HCT116 (cell line): ENCODE data around the gene PRKAG2. TPM values are rescaled to one million over a fixed set of nuclear protein-coding genes. Genes with fewer than 3 reads are reported as not detected.

Source experiments
- ATAC-seq: fragments of 200-7000 bp; cut with Tn5 transposase; 2 replicates; pipeline ENCODE4 v1.9.1; 2020; ENCODE audit warnings: mild to moderate bottlenecking, moderate library complexity
- BruUV-seq: library from RNA; stranded (reverse); fragments of 400-500 nt; replicated peaks from 2 replicates; lab custom pipeline; 2021; lab: Mats Ljungman, UMichigan
- CTCF ChIA-PET: fragments of 300-600 bp; sonication (Branson Sonifier 250); formaldehyde crosslinking; loops from one replicate; lab custom pipeline; 2021; ENCODE audit warnings: antibody characterized with exemption; lab: Charles Lee
- POLR2A ChIA-PET: fragments of 300-600, 350-600 bp; sonication (Branson Sonifier 250); formaldehyde crosslinking; loops from one replicate; lab custom pipeline; 2021; ENCODE audit warnings: antibody characterized with exemption; lab: Charles Lee
- RAD21 ChIA-PET, 2 experiments: fragments of 300-600 bp; sonication (Branson Sonifier 250); formaldehyde crosslinking; loops; one replicate each; lab custom pipeline; 2023; ENCODE audit warnings: low total read pairs in 2 of 2; ENCODE audit not compliant: uncharacterized antibody in 2 of 2, unreplicated experiment in 2 of 2, low non-redundant PET in 1 of 2; lab: Charles Lee
- DNase-seq: peaks from one replicate; pipeline ENCODE4 v3.0.0-alpha.2; 2010; ENCODE audit warnings: low read depth, low spot score
- H2AFZ ChIP-seq: fragments of 200-600 bp; shearing (Covaris generic), sonication (generic); 2 replicates; pipeline ENCODE4 v1.6.1; 2017; ENCODE audit warnings: low read depth, mixed run types, mixed read lengths, antibody characterized with exemption, low read length; ENCODE audit not compliant: poor library complexity, severe bottlenecking
- H3K27ac ChIP-seq: 2 replicates; pipeline ENCODE4 v1.5.1; 2012; ENCODE audit warnings: low read depth, low read length
- H3K27me3 ChIP-seq: fragments of 200-600 bp; sonication (generic); 2 replicates; pipeline ENCODE4 v1.6.1; 2016; ENCODE audit warnings: mixed run types, low read length, mixed read lengths; ENCODE audit not compliant: insufficient read depth
- H3K36me3 ChIP-seq, 2 experiments: fragments of 200-500 bp in 1 of 2; fragments of 200-600 bp in 1 of 2; sonication (Bioruptor generic) in 1 of 2; sonication (generic) in 1 of 2; 2 replicates each; pipeline versions ENCODE4 v1.5.1 to v1.6.1; 2014 to 2016; ENCODE audit warnings: low read length in 2 of 2, inconsistent platforms in 1 of 2, mixed read lengths in 1 of 2, mixed run types in 1 of 2; ENCODE audit not compliant: insufficient read depth in 2 of 2, control insufficient read depth in 1 of 2
- H3K4me1 ChIP-seq, 2 experiments: fragments of 200-600 bp in 1 of 2; sonication (generic) in 1 of 2; 2 replicates each; pipeline versions ENCODE4 v1.5.1 to v1.6.1; 2012 to 2017; ENCODE audit warnings: low read length in 2 of 2, inconsistent platforms in 1 of 2, mild to moderate bottlenecking in 1 of 2, mixed read lengths in 1 of 2, mixed run types in 1 of 2, moderate library complexity in 1 of 2; ENCODE audit not compliant: insufficient read depth in 2 of 2, control insufficient read depth in 1 of 2
- H3K4me2 ChIP-seq: fragments of 200-600 bp; sonication (generic); 2 replicates; pipeline ENCODE4 v1.6.1; 2017; ENCODE audit warnings: mixed run types, low read length, mixed read lengths
- H3K4me3 ChIP-seq, 2 experiments: fragments of 200-600 bp in 1 of 2; sonication (generic) in 1 of 2; replicated peaks in 1 of 2; 2 replicates each; pipeline ENCODE4 v1.5.1; 2011 to 2016; ENCODE audit warnings: low read length in 2 of 2, control low read depth in 1 of 2, low read depth in 1 of 2, mild to moderate bottlenecking in 1 of 2, mixed read lengths in 1 of 2, mixed run types in 1 of 2
- H3K79me2 ChIP-seq: fragments of 200-600 bp; sonication (generic); 2 replicates; pipeline ENCODE4 v1.6.1; 2017; ENCODE audit warnings: mild to moderate bottlenecking, mixed run types, low read length, moderate library complexity, mixed read lengths; ENCODE audit not compliant: insufficient read depth
- H3K9ac ChIP-seq: fragments of 200-600 bp; sonication (generic); 2 replicates; pipeline ENCODE4 v1.6.1; 2016; ENCODE audit warnings: low read length, mixed read lengths
- H3K9me2 ChIP-seq: fragments of 200-600 bp; sonication (generic), shearing (Covaris generic); 2 replicates; pipeline ENCODE4 v1.6.1; 2017; ENCODE audit warnings: mixed run types, mild to moderate bottlenecking, moderate library complexity; ENCODE audit not compliant: insufficient read depth
- H3K9me3 ChIP-seq, 2 experiments: fragments of 200-500 bp in 1 of 2; fragments of 200-600 bp in 1 of 2; sonication (Bioruptor generic) in 1 of 2; sonication (generic) in 1 of 2; 2 replicates each; pipeline ENCODE4 v1.6.1; 2014 to 2017; ENCODE audit warnings: low read length in 2 of 2, mixed read lengths in 2 of 2, inconsistent platforms in 1 of 2, low read depth in 1 of 2, mild to moderate bottlenecking in 1 of 2, mixed run types in 1 of 2, moderate library complexity in 1 of 2; ENCODE audit not compliant: control insufficient read depth in 1 of 2, insufficient read depth in 1 of 2
- H4K20me1 ChIP-seq: fragments of 200-600 bp; sonication (generic), shearing (Covaris generic); 2 replicates; pipeline ENCODE4 v1.6.1; 2017; ENCODE audit warnings: mixed run types, mild to moderate bottlenecking, moderate library complexity; ENCODE audit not compliant: insufficient read depth
- ATF3 ChIP-seq: IDR thresholded peaks from 2 replicates; pipeline ENCODE4 v1.6.1; 2012
- ELF1 ChIP-seq: IDR thresholded peaks from 2 replicates; pipeline ENCODE4 v1.6.1; 2012; ENCODE audit warnings: low read depth, borderline replicate concordance
- EZH2 ChIP-seq: fragments of 200-600 bp; sonication (generic); IDR thresholded peaks from 2 replicates; pipeline ENCODE4 v1.6.1; 2017; ENCODE audit warnings: antibody characterized with exemption, mixed run types
- EZH2phosphoT487 ChIP-seq: fragments of 200-600 bp; IDR thresholded peaks from 2 replicates; pipeline ENCODE4 v1.6.1; 2018; ENCODE audit warnings: antibody characterized with exemption, borderline replicate concordance
- FOSL1 ChIP-seq: IDR thresholded peaks from 2 replicates; pipeline ENCODE4 v1.6.1; 2012; ENCODE audit warnings: low read depth
- MAX ChIP-seq: IDR thresholded peaks from 2 replicates; pipeline ENCODE4 v1.6.1; 2012
- POLR2A ChIP-seq: IDR thresholded peaks from 2 replicates; pipeline ENCODE4 v1.7.0; 2011; ENCODE audit warnings: borderline replicate concordance; ENCODE audit not compliant: insufficient read depth, insufficient read length; ENCODE audit errors: extremely low read depth
- POLR2AphosphoS5 ChIP-seq: IDR thresholded peaks from 2 replicates; pipeline ENCODE4 v1.6.1; 2011; ENCODE audit warnings: mild to moderate bottlenecking, low read depth, low read length, moderate library complexity
- RAD21 ChIP-seq: IDR thresholded peaks from 2 replicates; pipeline ENCODE4 v1.6.1; 2012; ENCODE audit warnings: low read depth, mild to moderate bottlenecking
- SP1 ChIP-seq: IDR thresholded peaks from 2 replicates; pipeline ENCODE4 v1.6.1; 2012; ENCODE audit warnings: low read depth
- YY1 ChIP-seq: IDR thresholded peaks from 2 replicates; pipeline ENCODE4 v1.6.1; 2011; ENCODE audit warnings: low read length, low read depth, moderate library complexity, mild to moderate bottlenecking; ENCODE audit not compliant: insufficient replicate concordance; ENCODE audit errors: extremely low read depth
- ZBTB33 ChIP-seq: IDR thresholded peaks from 2 replicates; pipeline ENCODE4 v1.6.1; 2011; ENCODE audit warnings: mild to moderate bottlenecking, low read length, moderate library complexity; ENCODE audit not compliant: insufficient replicate concordance; ENCODE audit errors: extremely low read depth
- ZFX ChIP-seq: fragments of 450-650 bp; IDR thresholded peaks from 2 replicates; pipeline ENCODE4 v1.6.1; 2017
- intact Hi-C: fragments of 100-400 bp; cut with micrococcal nuclease; formaldehyde crosslinking; loops from 2 replicates; pipeline ENCODE4 v1.10.0; 2022
- total RNA-seq: library from RNA; stranded (reverse); gene quantifications from one replicate; pipeline ENCODE4 v1.2.1, GENCODE V29; 2021; ENCODE audit not compliant: unreplicated experiment

Gene PRKAG2
- total RNA-seq, 1 experiment from 2014 or later: 23.6 TPM

- peaks cover 0 to 20% of the 10 kb centered on the region in 2 experiments; a peak in 2 of 4 replicates for H3K4me1 ChIP-seq
- no peaks in the 10 kb centered on the region for H3K79me2 ChIP-seq
- peak overlapping the region; percentile 61 for H3K4me2 ChIP-seq
- H3K27me3 ChIP-seq: 0 out of 2 replicates have a peak, but pooled peaks cover 6% of the 10 kb centered on the region
- ChIA-PET CTCF (no interaction called here), POLR2A (no interaction called here), RAD21 (no interaction called here)
- TF ChIP-seq POLR2A: no peak
- no peak for TF ChIP-seq ZFX
- no peak for TF ChIP-seq RAD21
- TF ChIP-seq ZBTB33: no peak
- intact Hi-C loops: no loop called here
- no peaks in the 10 kb centered on the region for H3K9me3 ChIP-seq
- no peaks in the 10 kb centered on the region for H3K36me3 ChIP-seq
- H3K9ac ChIP-seq: no peak overlapping the region
- DNase-seq (no peak), ATAC-seq (peak; percentile 81)
- no peaks in the 10 kb centered on the region for H3K9me2 ChIP-seq
- peak overlapping the region; percentile 56 for H2AFZ ChIP-seq
- no peaks in the 10 kb centered on the region for H4K20me1 ChIP-seq
- BruUV-seq: no TSS peak
- peak overlapping the region; percentile 15 to 41; a peak in 3 of 4 replicates for H3K4me3 ChIP-seq
- H3K27ac ChIP-seq: no peak overlapping the region
Measured at GRCh38 chr7:151897161-151897731, 20.3 kb upstream of the PRKAG2 start.

GRCh38 chr7:151896486-151896885, 19.6 kb upstream of the PRKAG2 start:
- no peak overlapping the region for H3K9ac ChIP-seq
- H3K27ac ChIP-seq: no peak overlapping the region
- H3K9me3 ChIP-seq: no peaks in the 10 kb centered on the region
- ATAC-seq (peak; percentile 49), DNase-seq (no peak)
- ChIA-PET RAD21 (no interaction called here), CTCF (no interaction called here), POLR2A (no interaction called here)
- H3K9me2 ChIP-seq: no peaks in the 10 kb centered on the region
- H3K27me3 ChIP-seq: peaks cover 8% of the 10 kb centered on the region; the same call in 1 of the 2 replicates
- H3K36me3 ChIP-seq: no peaks in the 10 kb centered on the region
- BruUV-seq: no TSS peak
- H3K79me2 ChIP-seq: no peaks in the 10 kb centered on the region
- peaks cover 0 to 20% of the 10 kb centered on the region in 2 experiments; a peak in 2 of 4 replicates for H3K4me1 ChIP-seq
- intact Hi-C loops: no loop called here
- TF ChIP-seq SP1 (no peak), EZH2 (no peak), POLR2A (no peak), YY1 (no peak), FOSL1 (no peak), POLR2AphosphoS5 (no peak), ZFX (no peak), RAD21 (no peak), MAX (no peak), ELF1 (no peak), EZH2phosphoT487 (no peak), ATF3 (no peak)
- no peaks in the 10 kb centered on the region for H4K20me1 ChIP-seq
- no peak overlapping the region for H2AFZ ChIP-seq
- peak overlapping the region; percentile 20; the same call in 1 of the 2 replicates for H3K4me2 ChIP-seq
- H3K4me3 ChIP-seq: no peak overlapping the region
